ENCODE data around the gene LELP1.

Gene LELP1

DNA sequence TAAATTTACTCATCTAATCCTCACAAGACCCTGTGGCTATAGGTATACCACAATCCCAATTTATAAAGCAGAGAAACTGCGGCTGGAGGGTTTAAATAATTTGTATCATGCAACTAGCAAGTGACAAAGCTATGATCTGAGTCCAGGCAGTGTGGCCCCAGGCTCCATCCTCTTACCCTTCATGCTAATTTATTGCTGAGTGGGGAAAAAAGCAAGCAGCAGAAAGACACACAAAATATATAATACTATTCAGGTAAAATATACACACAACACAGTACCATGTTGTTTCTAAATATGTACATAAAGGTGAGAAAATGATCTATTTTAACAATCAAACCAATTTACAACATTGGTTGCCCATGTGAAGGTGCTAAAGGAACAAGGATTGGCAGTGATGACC is 38.9 kb downstream of the LELP1 start:
- no peak for DNase-seq (ENCODE audit: extremely low read depth, low read depth)

GRCh38 chr1:153245466-153245865 is 42.2 kb downstream of the LELP1 start:
- no peak for TF ChIP-seq CTCF (IDR thresholded peaks at IDR 0.05; ENCODE audit: low read depth, low read length)
- DNase-seq (ENCODE audit: extremely low read depth, low read depth), result no peak

More for the DNA sequence above, 38.9 kb downstream of the LELP1 start:
- TF ChIP-seq CTCF (IDR thresholded peaks at IDR 0.05; ENCODE audit: low read depth, low read length), result no peak

DNA sequence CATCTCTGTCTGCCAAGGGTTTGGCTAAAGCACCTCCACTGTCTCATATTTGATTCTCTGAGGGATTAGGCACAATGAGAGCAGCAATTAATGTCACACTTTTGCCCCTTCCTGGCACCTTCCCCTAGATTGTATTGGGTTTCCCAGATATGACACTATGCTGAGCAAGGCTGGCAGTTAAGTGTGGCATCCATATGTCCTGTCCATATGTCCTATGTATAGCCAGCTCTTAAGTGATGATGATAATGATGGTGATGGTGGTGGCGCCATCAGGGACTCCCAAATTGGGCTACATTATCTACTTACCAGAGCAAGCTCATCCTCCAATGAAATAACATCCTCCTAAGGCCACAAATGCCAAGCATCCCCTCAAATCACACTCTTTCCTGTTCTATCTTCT is 42.8 kb downstream of the LELP1 start:
- TF ChIP-seq CTCF (IDR thresholded peaks at IDR 0.05; ENCODE audit: low read depth, low read length), result no peak
- no peak for DNase-seq (ENCODE audit: extremely low read depth, low read depth)

DNA sequence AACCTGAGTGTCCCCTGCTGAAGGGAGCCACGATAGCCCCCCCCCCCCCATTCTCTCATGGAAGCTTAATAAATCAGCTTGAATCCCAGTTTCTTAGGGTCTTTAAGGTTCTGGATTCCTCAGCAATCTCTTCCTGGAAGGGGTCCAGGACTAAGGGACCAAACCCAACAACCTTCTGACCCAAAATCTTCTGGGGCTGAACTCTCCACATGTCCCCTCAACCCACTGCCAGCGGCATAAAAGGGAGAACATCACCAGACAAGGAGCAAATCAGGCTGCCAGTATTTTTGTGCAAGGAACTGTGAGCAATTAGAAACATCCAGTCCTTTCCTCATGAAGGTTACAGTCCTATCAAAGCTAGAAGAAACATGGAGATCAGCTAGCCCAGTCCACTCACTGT is 43.6 kb downstream of the LELP1 start:
- no peak for DNase-seq (ENCODE audit: extremely low read depth, low read depth)
- TF ChIP-seq CTCF (IDR thresholded peaks at IDR 0.05; ENCODE audit: low read depth, low read length), result no peak

DNA sequence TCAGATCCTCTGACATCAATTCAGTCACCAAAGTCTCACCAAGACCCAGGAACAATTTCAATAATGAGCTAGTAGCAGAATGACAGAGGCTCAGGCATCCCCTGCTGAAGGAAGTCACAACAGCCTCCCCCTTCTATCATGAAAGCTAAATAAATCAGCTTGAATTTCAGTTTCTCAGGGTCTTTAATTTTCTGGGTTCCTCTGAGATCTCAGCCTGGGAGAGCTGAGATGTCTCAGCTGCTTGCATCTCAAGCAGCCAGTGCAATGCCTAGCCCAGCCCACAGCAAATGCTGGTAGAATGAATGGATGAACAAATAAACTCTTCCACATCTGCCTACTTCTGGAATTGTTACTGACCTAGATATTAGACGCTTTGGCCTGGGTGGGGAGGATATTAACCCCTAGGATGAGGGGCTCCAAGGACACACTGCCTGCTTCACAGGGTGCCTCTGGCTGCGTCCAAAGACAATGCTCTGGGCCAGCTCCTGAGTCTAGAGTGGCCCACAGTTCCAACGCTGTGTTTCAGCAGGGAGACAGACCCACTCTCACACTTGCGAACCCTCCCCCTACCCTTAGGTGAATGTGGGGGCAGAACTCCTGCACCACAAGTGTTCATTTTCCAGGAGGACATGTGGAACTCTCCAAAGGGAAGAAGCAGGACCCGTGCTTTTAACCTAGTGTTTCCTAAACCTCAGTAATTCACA is 45.1 kb downstream of the LELP1 start:
- no peak for DNase-seq (ENCODE audit: extremely low read depth, low read depth)
- TF ChIP-seq CTCF (IDR thresholded peaks at IDR 0.05; ENCODE audit: low read depth, low read length), result no peak

GRCh38 chr1:153250166-153250565 is 46.9 kb downstream of the LELP1 start:
- no peak for DNase-seq (ENCODE audit: extremely low read depth, low read depth)
- TF ChIP-seq CTCF (IDR thresholded peaks at IDR 0.05; ENCODE audit: low read depth, low read length), result no peak

DNA sequence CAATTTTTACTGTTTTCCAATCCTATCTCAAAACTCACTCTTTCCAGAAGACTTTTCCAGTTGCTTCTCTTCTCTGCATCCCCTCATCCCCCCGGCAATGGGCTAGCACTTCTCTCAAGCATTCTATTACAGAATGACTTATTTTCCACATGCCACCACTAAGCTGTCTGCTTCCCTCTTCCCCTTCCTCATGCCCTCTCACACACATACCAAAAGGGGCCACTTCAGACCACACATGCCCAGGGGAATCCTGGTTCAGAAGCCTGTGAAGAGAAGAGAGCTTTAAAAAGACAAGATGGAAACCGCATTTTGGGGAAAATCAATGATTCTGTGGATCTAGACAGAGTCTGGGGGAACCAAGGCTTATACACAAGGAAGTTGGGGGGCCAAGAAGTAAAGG is 47.9 kb downstream of the LELP1 start:
- TF ChIP-seq CTCF (IDR thresholded peaks at IDR 0.05; ENCODE audit: low read depth, low read length), result no peak

More for the DNA sequence above, 47.9 kb downstream of the LELP1 start:
- no peak for DNase-seq (ENCODE audit: extremely low read depth, low read depth)
